Neural progenitor cell (in vitro differentiated cells): ENCODE data around the gene SRBD1.

Source experiments
- CTCF ChIP-seq: fragments of 200-600 bp; sonication (generic); IDR thresholded peaks from 2 replicates; pipeline ENCODE4 v1.5.1; 2017; ENCODE audit warnings: antibody characterized with exemption, mild to moderate bottlenecking
- EZH2 ChIP-seq: fragments of 200-600 bp; sonication (generic); IDR thresholded peaks from 2 replicates; pipeline ENCODE4 v1.6.1; 2017; ENCODE audit warnings: antibody characterized with exemption, mild to moderate bottlenecking, moderate library complexity

GRCh38 chr2:45648636-45649035 lies 37.6 kb upstream of the SRBD1 start:
- TF ChIP-seq CTCF = no peak
- TF ChIP-seq EZH2 = no peak
